Fibroblast of lung (primary cell): ENCODE results near the gene PSKH1. TPM values are rescaled to one million over a fixed set of nuclear protein-coding genes. Genes with fewer than 3 reads are reported as not detected.

ENCODE experiments used
- DNase-seq, 2 donors: peaks; one replicate each; pipeline versions ENCODE4 v3.0.0 to v3.0.0-alpha.2; 2010; ENCODE audit warnings: low read depth in 2 of 2
- H2AFZ ChIP-seq: 2 replicates; pipeline ENCODE4 v1.5.1; 2012; ENCODE audit warnings: low read length, control low read depth, inconsistent platforms
- H3K27ac ChIP-seq: 2 replicates; pipeline ENCODE4 v1.5.1; 2011; ENCODE audit warnings: low read length, control low read depth; ENCODE audit not compliant: insufficient read depth
- H3K27me3 ChIP-seq: 2 replicates; pipeline ENCODE4 v1.5.1; 2011; ENCODE audit warnings: mild to moderate bottlenecking, low read length; ENCODE audit not compliant: control insufficient read depth, insufficient read depth
- H3K36me3 ChIP-seq: 2 replicates; pipeline ENCODE4 v1.5.1; 2011; ENCODE audit warnings: low read length; ENCODE audit not compliant: control insufficient read depth, insufficient read depth
- H3K4me1 ChIP-seq: 2 replicates; pipeline ENCODE4 v1.5.1; 2011; ENCODE audit warnings: low read length; ENCODE audit not compliant: control insufficient read depth, insufficient read depth; ENCODE audit errors: extremely low read depth
- H3K4me2 ChIP-seq: 2 replicates; pipeline ENCODE4 v1.5.1; 2011; ENCODE audit warnings: low read length, control low read depth; ENCODE audit not compliant: insufficient read depth; ENCODE audit errors: extremely low read depth
- H3K4me3 ChIP-seq, 4 experiments: fragments of 200-600 bp in 1 of 4; sonication (generic) in 1 of 4; replicated peaks in 1 of 4; 2 replicates each; pipeline ENCODE4 v1.5.1; 2011 to 2016; ENCODE audit warnings: low read length in 4 of 4, low read depth in 3 of 4, mild to moderate bottlenecking in 3 of 4, control low read depth in 2 of 4, inconsistent platforms in 1 of 4, mixed read lengths in 1 of 4; ENCODE audit not compliant: insufficient read depth in 1 of 4; ENCODE audit errors: control extremely low read depth in 1 of 4
- H3K79me2 ChIP-seq: 2 replicates; pipeline ENCODE4 v1.5.1; 2012; ENCODE audit warnings: mild to moderate bottlenecking, low read length, inconsistent platforms; ENCODE audit not compliant: control insufficient read depth, insufficient read depth
- H3K9ac ChIP-seq: 2 replicates; pipeline ENCODE4 v1.5.1; 2011; ENCODE audit warnings: mild to moderate bottlenecking, low read length, control low read depth; ENCODE audit not compliant: insufficient read depth
- H3K9me3 ChIP-seq: 2 replicates; pipeline ENCODE4 v1.5.1; 2012; ENCODE audit warnings: low read depth, low read length; ENCODE audit not compliant: control insufficient read depth, insufficient read depth
- H4K20me1 ChIP-seq: 2 replicates; pipeline ENCODE4 v1.5.1; 2011; ENCODE audit warnings: low read length; ENCODE audit not compliant: control insufficient read depth, insufficient read depth; ENCODE audit errors: extremely low read depth
- CTCF ChIP-seq, 2 donors: IDR thresholded peaks in 1 of 2; conservative IDR thresholded peaks in 1 of 2; 1 replicate in 1 of 2; 2 replicates in 1 of 2; pipeline ENCODE4 v1.5.1; 2011 to 2012; ENCODE audit warnings: low read length in 2 of 2, control low read depth in 1 of 2, inconsistent platforms in 1 of 2, low read depth in 1 of 2, mild to moderate bottlenecking in 1 of 2
- EZH2 ChIP-seq: IDR thresholded peaks from 2 replicates; pipeline ENCODE4 v1.5.1; 2012; ENCODE audit warnings: low read length, control low read depth, mild to moderate bottlenecking; ENCODE audit errors: missing control alignments
- polyA plus RNA-seq, 2 donors: library from polyadenylated mRNA; depleted of rRNA in 1 of 2; stranded (reverse) in 1 of 2; unstranded in 1 of 2; fragments of >200 nt; gene quantifications; 2 replicates each; pipeline ENCODE4 v1.2.1, GENCODE V29; 2011 to 2012; ENCODE audit warnings: missing spikeins in 1 of 2
- total RNA-seq: library from RNA; depleted of rRNA; stranded (reverse); fragments of >200 nt; gene quantifications from 2 replicates; pipeline ENCODE4 v1.2.1, GENCODE V29; 2014

PSKH1 gene
- total and polyA plus RNA-seq, 2 donors (not counting 1 experiment from before 2014, with no cell fraction given) = 13.4 to 15.4 TPM

DNA sequence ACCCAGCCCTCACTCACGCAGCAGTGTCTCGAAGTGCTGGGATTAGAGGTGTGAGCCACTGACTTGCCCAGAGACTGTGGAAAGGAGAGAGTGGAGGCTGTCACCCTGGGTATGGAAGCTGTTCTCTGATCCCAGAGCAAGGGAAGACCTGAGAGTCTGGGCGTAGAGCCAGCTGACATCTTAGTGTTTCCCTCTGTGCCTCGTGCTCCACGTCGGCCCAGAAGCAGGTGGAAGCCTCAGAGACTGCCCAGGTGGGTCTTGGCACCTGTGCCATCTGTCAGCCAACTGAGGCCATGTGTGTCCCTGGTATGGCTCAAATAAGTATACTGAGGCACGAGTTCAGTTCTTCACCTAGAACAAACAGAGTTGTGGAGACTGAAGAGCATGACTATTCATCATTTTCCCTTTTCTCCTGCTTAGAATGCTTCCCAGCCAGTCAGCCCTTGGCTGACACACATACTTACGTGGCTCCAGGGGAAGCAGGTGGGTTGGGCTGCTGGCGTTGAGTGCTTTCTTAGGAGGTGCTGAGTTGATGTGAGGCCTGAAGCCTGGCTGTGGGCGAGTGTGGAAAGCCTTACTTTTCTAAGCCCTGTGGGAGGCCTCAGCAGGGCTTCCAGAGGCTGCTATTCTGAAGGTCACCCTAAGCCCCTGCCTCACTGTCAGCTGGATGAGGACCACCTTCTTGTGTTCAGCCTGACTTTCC, 30.5 kb downstream of the PSKH1 start:
- Histone ChIP-seq H3K9ac (no peak overlapping the region), H3K4me3 (no peak overlapping the region), H3K4me2 (no peak overlapping the region), H2AFZ (no peak overlapping the region), H3K4me1 (no peaks in the 10 kb centered on the region), H3K9me3 (no peaks in the 10 kb centered on the region), H3K27ac (no peak overlapping the region), H3K27me3 (no peaks in the 10 kb centered on the region), H3K79me2 (peaks cover 8% of the 10 kb centered on the region), H3K36me3 (peaks cover 5% of the 10 kb centered on the region), H4K20me1 (no peaks in the 10 kb centered on the region)
- DNase-seq = peak in 1 of 2 donors; percentile 25
- TF ChIP-seq EZH2 (no peak), CTCF (conservative IDR thresholded peaks at IDR 0.05 in 1 of 2, IDR thresholded peaks at IDR 0.05 in 1 of 2; ENCODE audit: low read depth in 1 of 2, low read length in 2 of 2) (no peak)

GRCh38 chr16:67924140-67924906, 31.3 kb downstream of the PSKH1 start:
- H3K4me3 ChIP-seq = no peak overlapping the region
- no peak overlapping the region for H3K9ac ChIP-seq
- H3K4me2 ChIP-seq = no peak overlapping the region
- H4K20me1 ChIP-seq = no peaks in the 10 kb centered on the region
- no peaks in the 10 kb centered on the region for H3K27me3 ChIP-seq
- no peaks in the 10 kb centered on the region for H3K9me3 ChIP-seq
- H3K36me3 ChIP-seq = peaks cover 8% of the 10 kb centered on the region
- H3K27ac ChIP-seq = no peak overlapping the region
- H2AFZ ChIP-seq = no peak overlapping the region
- DNase-seq = no peak
- TF ChIP-seq CTCF (conservative IDR thresholded peaks at IDR 0.05 in 1 of 2, IDR thresholded peaks at IDR 0.05 in 1 of 2; ENCODE audit: low read depth in 1 of 2, low read length in 2 of 2) = no peak
- no peak for TF ChIP-seq EZH2
- H3K79me2 ChIP-seq = peaks cover 3% of the 10 kb centered on the region
- H3K4me1 ChIP-seq = no peaks in the 10 kb centered on the region

DNA sequence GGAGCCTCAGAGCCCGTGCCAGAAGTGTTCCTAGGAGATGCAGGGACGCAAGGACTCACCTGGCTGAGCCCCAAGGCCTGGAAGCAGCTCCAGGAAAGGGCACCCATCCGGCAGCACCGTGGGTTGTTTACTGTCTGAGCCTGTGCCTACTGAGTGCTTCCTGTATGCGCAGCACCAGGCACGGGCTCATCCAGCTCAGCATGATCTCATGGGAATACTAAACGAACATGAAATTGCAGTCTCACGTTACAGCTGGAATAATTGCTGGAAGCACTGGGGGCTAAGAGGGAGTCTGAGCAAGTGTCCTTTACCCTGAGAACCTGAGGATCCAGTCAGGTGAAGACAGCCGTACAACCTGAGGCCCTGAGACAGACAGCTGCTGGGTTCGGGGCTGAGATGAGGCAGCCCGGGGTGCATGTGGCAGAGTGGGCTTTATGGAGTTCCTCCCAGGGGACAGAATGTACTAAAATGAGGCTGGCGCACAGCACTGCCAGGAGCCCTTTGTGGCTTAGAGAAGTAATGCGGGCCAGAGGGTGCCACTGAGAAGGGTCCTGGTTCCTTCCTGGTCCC, 33.2 kb downstream of the PSKH1 start:
- Histone ChIP-seq H3K4me1 (no peaks in the 10 kb centered on the region), H4K20me1 (no peaks in the 10 kb centered on the region), H3K4me2 (no peak overlapping the region), H3K27me3 (no peaks in the 10 kb centered on the region), H3K4me3 (no peak overlapping the region), H3K36me3 (peaks cover 9% of the 10 kb centered on the region), H2AFZ (no peak overlapping the region), H3K9ac (no peak overlapping the region), H3K9me3 (no peaks in the 10 kb centered on the region), H3K79me2 (no peaks in the 10 kb centered on the region), H3K27ac (no peak overlapping the region)
- TF ChIP-seq EZH2 (no peak), CTCF (conservative IDR thresholded peaks at IDR 0.05 in 1 of 2, IDR thresholded peaks at IDR 0.05 in 1 of 2; ENCODE audit: low read depth in 1 of 2, low read length in 2 of 2) (peak in 1 of 2 donors; percentile 14)
- DNase-seq = no peak
